WI38 (cell line): ENCODE measurements around the gene PNKP.

Experiments
- H3K4me3 ChIP-seq: 2 replicates; pipeline ENCODE4 v1.5.1; 2011; ENCODE audit warnings: low read depth, mild to moderate bottlenecking, control low read depth, low read length
- CTCF ChIP-seq: IDR thresholded peaks from 2 replicates; pipeline ENCODE4 v1.5.1; 2012; ENCODE audit warnings: low read depth, mild to moderate bottlenecking, control low read depth, low read length

The PNKP gene

GRCh38 chr19:49831592-49831991 is 35.8 kb downstream of the PNKP start:
- no peak for TF ChIP-seq CTCF
- no peak overlapping the region for H3K4me3 ChIP-seq

- H3K4me3 ChIP-seq = no peak overlapping the region
- no peak for TF ChIP-seq CTCF
Observed at GRCh38 chr19:49830766-49831165, 36.6 kb downstream of the PNKP start.

GRCh38 chr19:49829721-49830120 is 37.7 kb downstream of the PNKP start:
- no peak for TF ChIP-seq CTCF
- H3K4me3 ChIP-seq = no peak overlapping the region

GRCh38 chr19:49829200-49829599 is 38.2 kb downstream of the PNKP start:
- TF ChIP-seq CTCF = no peak
- no peak overlapping the region for H3K4me3 ChIP-seq

- no peak overlapping the region for H3K4me3 ChIP-seq
- TF ChIP-seq CTCF = no peak
Observed at GRCh38 chr19:49827034-49827433, 40.3 kb downstream of the PNKP start.

- no peak for TF ChIP-seq CTCF
- no peak overlapping the region for H3K4me3 ChIP-seq
Observed at GRCh38 chr19:49824662-49825061, 42.7 kb downstream of the PNKP start.

GRCh38 chr19:49823472-49823871 is 43.9 kb downstream of the PNKP start:
- no peak overlapping the region for H3K4me3 ChIP-seq
- TF ChIP-seq CTCF = no peak
